ENCODE measurements around the gene HSPBP1. TPM values are rescaled to one million over a fixed set of nuclear protein-coding genes. Genes with fewer than 3 reads are reported as not detected.

The HSPBP1 gene
- total RNA-seq, 1 donor from 2014 or later = 67.3 TPM

DNA sequence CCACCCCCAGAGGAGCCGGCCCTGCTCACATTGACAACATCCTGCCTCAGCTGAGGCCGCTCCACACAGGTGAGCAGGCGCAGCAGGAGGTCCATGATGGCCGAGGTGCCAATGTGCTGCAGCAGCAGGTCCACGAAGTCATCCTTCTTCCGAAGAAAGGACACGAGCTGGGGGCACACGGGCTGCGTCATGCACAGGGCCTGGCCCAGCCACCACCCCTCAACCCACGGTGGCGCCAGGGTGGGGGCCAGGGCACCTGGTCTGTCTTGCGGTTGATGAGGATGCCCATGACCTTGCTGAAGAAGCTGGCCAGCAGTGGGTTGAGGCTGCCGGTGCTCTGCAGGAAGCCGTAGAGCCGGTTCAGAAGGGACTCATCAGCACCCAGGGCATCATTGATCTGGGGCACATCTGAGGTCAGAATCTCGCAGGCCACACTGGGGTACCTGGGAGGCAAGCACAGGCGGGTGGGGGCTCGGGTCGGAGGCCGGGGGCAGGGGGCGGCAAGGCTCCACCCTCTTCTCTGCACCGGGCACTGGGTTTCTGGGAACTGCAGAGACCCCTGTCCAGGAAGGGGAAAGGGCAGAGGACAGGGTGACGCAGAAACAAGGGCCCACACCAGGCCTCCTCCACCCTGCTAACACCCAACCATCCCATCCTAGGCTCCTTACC, 34.5 kb downstream of the HSPBP1 start:
- TF ChIP-seq CTCF (conservative IDR thresholded peaks at IDR 0.05; ENCODE audit: low read depth, low read length) = no peak
- no peak overlapping the region for H3K4me3 ChIP-seq (ENCODE audit: low read depth, low read length)
- no peak for DNase-seq (ENCODE audit: low read depth)

- no peak for TF ChIP-seq CTCF (conservative IDR thresholded peaks at IDR 0.05; ENCODE audit: low read depth, low read length)
- DNase-seq (ENCODE audit: low read depth) = no peak
- no peak overlapping the region for H3K4me3 ChIP-seq (ENCODE audit: low read depth, low read length)
These were observed 35.8 kb downstream of the HSPBP1 start for GRCh38 chr19:55244004-55244680.

DNA sequence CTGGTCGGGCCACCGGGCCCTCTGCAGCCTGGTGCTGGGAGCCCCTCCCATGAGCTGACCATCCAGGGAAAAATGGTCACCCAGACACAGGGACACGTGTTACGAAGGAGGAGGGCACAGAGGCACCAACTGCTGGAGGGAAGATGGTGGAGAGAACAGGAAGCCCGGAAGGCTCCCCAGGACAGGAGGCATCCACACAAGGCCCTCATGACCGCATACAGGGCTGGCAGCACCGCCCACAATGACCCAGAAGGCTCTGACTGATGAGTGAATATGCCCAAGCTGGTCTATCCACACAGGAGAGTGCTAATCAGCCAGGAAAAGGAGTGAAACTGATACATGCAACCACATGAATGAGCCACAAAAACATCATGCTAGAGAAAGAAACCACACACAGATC, 37.4 kb downstream of the HSPBP1 start:
- TF ChIP-seq CTCF (conservative IDR thresholded peaks at IDR 0.05; ENCODE audit: low read depth, low read length) = no peak
- no peak overlapping the region for H3K4me3 ChIP-seq (ENCODE audit: low read depth, low read length)
- no peak for DNase-seq (ENCODE audit: low read depth)

- TF ChIP-seq CTCF (conservative IDR thresholded peaks at IDR 0.05; ENCODE audit: low read depth, low read length) = no peak
- DNase-seq (ENCODE audit: low read depth) = no peak
- no peak overlapping the region for H3K4me3 ChIP-seq (ENCODE audit: low read depth, low read length)
These were observed 37.9 kb downstream of the HSPBP1 start for GRCh38 chr19:55241935-55242464.

- no peak for DNase-seq (ENCODE audit: low read depth)
- TF ChIP-seq CTCF (conservative IDR thresholded peaks at IDR 0.05; ENCODE audit: low read depth, low read length) = no peak
- no peak overlapping the region for H3K4me3 ChIP-seq (ENCODE audit: low read depth, low read length)
These were observed 38.6 kb downstream of the HSPBP1 start for GRCh38 chr19:55241143-55241934.

DNA sequence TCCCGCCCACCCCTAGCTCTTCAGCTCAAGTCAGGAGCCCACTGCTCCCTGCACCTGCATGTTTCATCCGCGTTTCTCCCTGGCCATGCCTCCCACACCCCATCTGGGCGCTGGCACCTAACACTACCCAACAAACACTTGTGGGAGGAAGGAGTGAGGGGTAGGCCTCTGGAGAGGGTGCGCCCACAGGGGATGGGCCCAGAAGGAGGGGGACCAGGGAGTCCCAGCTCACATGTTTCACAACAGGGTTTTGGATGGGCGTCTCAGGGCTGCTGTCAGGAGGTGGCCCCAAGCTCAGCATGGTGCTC, 39.2 kb downstream of the HSPBP1 start:
- no peak for TF ChIP-seq CTCF (conservative IDR thresholded peaks at IDR 0.05; ENCODE audit: low read depth, low read length)
- H3K4me3 ChIP-seq (ENCODE audit: low read depth, low read length) = no peak overlapping the region
- no peak for DNase-seq (ENCODE audit: low read depth)
